CD4-positive, CD25-positive, alpha-beta regulatory T cell (primary cell): ENCODE data around the gene HRAS. TPM values are rescaled to one million over a fixed set of nuclear protein-coding genes. Genes with fewer than 3 reads are reported as not detected.
A peak's percentile ranks its signal among the peaks of the same experiment; 100 is the strongest.

Experiments used
- ATAC-seq, 2 donors: fragments of 150-1000 bp; cut with Tn5 transposase; one replicate each; pipeline ENCODE4 v1.10.0; 2021; ENCODE audit warnings: low read depth in 2 of 2, moderate number of reproducible peaks in 2 of 2, moderate library complexity in 1 of 2
- DNase-seq, 3 donors: peaks; one replicate each; pipeline versions ENCODE4 v3.0.0 to v3.0.0-alpha.2; 2012 to 2022; ENCODE audit warnings: mixed read lengths in 1 of 3
- H3K27ac ChIP-seq: one replicate; pipeline ENCODE4 v1.7.0; 2013; ENCODE audit warnings: mild to moderate bottlenecking, low read length; ENCODE audit not compliant: insufficient read depth, poor library complexity, severe bottlenecking
- H3K27me3 ChIP-seq: one replicate; pipeline ENCODE4 v1.7.0; 2013; ENCODE audit warnings: low read length; ENCODE audit not compliant: control insufficient read depth, insufficient read depth
- H3K36me3 ChIP-seq: one replicate; pipeline ENCODE4 v1.7.0; 2013; ENCODE audit warnings: mild to moderate bottlenecking, low read length, moderate library complexity; ENCODE audit not compliant: control insufficient read depth, insufficient read depth
- H3K4me1 ChIP-seq: 2 replicates; pipeline ENCODE4 v1.7.0; 2013; ENCODE audit warnings: mild to moderate bottlenecking, low read length; ENCODE audit not compliant: insufficient read depth, control insufficient read depth, poor library complexity, severe bottlenecking
- H3K4me3 ChIP-seq: one replicate; pipeline ENCODE4 v1.7.0; 2013; ENCODE audit warnings: low read depth, mild to moderate bottlenecking, low read length, moderate library complexity
- H3K9me3 ChIP-seq, 2 experiments: 1 replicate in 1 of 2; 2 replicates in 1 of 2; pipeline ENCODE4 v1.7.0; 2013; ENCODE audit warnings: low read length in 2 of 2, mild to moderate bottlenecking in 1 of 2, moderate library complexity in 1 of 2; ENCODE audit not compliant: control insufficient read depth in 2 of 2
- H3K27ac Mint-ChIP-seq, 3 donors: one replicate each; pipeline ENCODE4 v1.8.0; 2020 to 2022; ENCODE audit warnings: mild to moderate bottlenecking in 3 of 3, mixed read lengths in 3 of 3, moderate library complexity in 2 of 3
- H3K27me3 Mint-ChIP-seq: one replicate; pipeline ENCODE4 v1.8.0; 2022; ENCODE audit warnings: mild to moderate bottlenecking, mixed read lengths
- H3K36me3 Mint-ChIP-seq: one replicate; pipeline ENCODE4 v1.8.0; 2020; ENCODE audit warnings: mixed read lengths
- H3K4me1 Mint-ChIP-seq, 4 donors: one replicate each; pipeline ENCODE4 v1.8.0; 2020 to 2022; ENCODE audit warnings: mixed read lengths in 4 of 4, mild to moderate bottlenecking in 1 of 4
- H3K4me3 Mint-ChIP-seq, 4 donors: one replicate each; pipeline ENCODE4 v1.8.0; 2020 to 2022; ENCODE audit warnings: mild to moderate bottlenecking in 4 of 4, mixed read lengths in 4 of 4, moderate library complexity in 3 of 4
- H3K9me3 Mint-ChIP-seq, 7 donors: one replicate each; pipeline ENCODE4 v1.8.0; 2020 to 2022; ENCODE audit warnings: mixed read lengths in 7 of 7, mild to moderate bottlenecking in 3 of 7, moderate library complexity in 2 of 7
- polyA plus RNA-seq, 4 donors: library from polyadenylated mRNA; unstranded; fragments of 300-500 nt; fragmentation: Illumina TruSeq; gene quantifications; one replicate each; pipeline ENCODE4 v1.2.3, GENCODE V29; 2021
- total RNA-seq: library from RNA; stranded (reverse); gene quantifications from one replicate; pipeline ENCODE4 v1.2.3, GENCODE V29; 2022

The HRAS gene
- total and polyA plus RNA-seq, 5 donors from 2014 or later: 15.9 to 35.2 (median 21.8) TPM

- Histone ChIP-seq H3K9me3 (no peaks in the 10 kb centered on the region), H3K27me3 (no peaks in the 10 kb centered on the region), H3K27ac (no peak overlapping the region), H3K36me3 (peaks cover 15% of the 10 kb centered on the region), H3K4me3 (peak overlapping the region; percentile 41), H3K4me1 (peaks cover 44% of the 10 kb centered on the region)
- Mint-ChIP-seq H3K4me3 (peak overlapping the region; percentile 97 to 100 (median 98)), H3K27ac (peak overlapping the region; percentile 5 to 62 (median 55)), H3K9me3 (no peaks in the 10 kb centered on the region), H3K4me1 (peaks cover 0 to 44% (median 13%) of the 10 kb centered on the region in 4 donors), H3K27me3 (peaks cover 6% of the 10 kb centered on the region), H3K36me3 (peaks cover 6% of the 10 kb centered on the region)
- DNase-seq: no peak
- no peak for ATAC-seq
Observed at GRCh38 chr11:504994-505344, 30.4 kb downstream of the HRAS start.

- peaks cover 6% of the 10 kb centered on the region for H3K27me3 Mint-ChIP-seq
- peaks cover 20% of the 10 kb centered on the region for H3K36me3 ChIP-seq
- peaks cover 44% of the 10 kb centered on the region for H3K4me1 ChIP-seq
- ATAC-seq: no peak
- peak overlapping the region in 2 of 3 donors; percentile 55 to 62 for H3K27ac Mint-ChIP-seq
- peak overlapping the region; percentile 41 to 98 (median 79) for H3K4me3 Mint-ChIP-seq
- H3K4me1 Mint-ChIP-seq: peaks cover 0 to 44% (median 13%) of the 10 kb centered on the region in 4 donors
- no peak for DNase-seq
- H3K27me3 ChIP-seq: no peaks in the 10 kb centered on the region
- H3K36me3 Mint-ChIP-seq: peaks cover 3% of the 10 kb centered on the region
- no peak overlapping the region for H3K4me3 ChIP-seq
- H3K9me3 Mint-ChIP-seq: no peaks in the 10 kb centered on the region
- H3K27ac ChIP-seq: no peak overlapping the region
- H3K9me3 ChIP-seq: no peaks in the 10 kb centered on the region
Observed at GRCh38 chr11:504053-504993, 31.1 kb downstream of the HRAS start.

GRCh38 chr11:503179-503981, 32.0 kb downstream of the HRAS start:
- ATAC-seq: no peak
- H3K36me3 Mint-ChIP-seq: peaks cover 3% of the 10 kb centered on the region
- peak in 1 of 3 donors; percentile 33 for DNase-seq
- no peak overlapping the region for H3K27ac ChIP-seq
- H3K4me3 ChIP-seq: no peak overlapping the region
- H3K4me1 Mint-ChIP-seq: peaks cover 0 to 44% (median 13%) of the 10 kb centered on the region in 4 donors
- H3K9me3 ChIP-seq: no peaks in the 10 kb centered on the region
- H3K27ac Mint-ChIP-seq: peak overlapping the region in 2 of 3 donors; percentile 38 to 65
- peaks cover 6% of the 10 kb centered on the region for H3K27me3 Mint-ChIP-seq
- H3K36me3 ChIP-seq: peaks cover 28% of the 10 kb centered on the region
- H3K9me3 Mint-ChIP-seq: no peaks in the 10 kb centered on the region
- H3K4me3 Mint-ChIP-seq: peak overlapping the region; percentile 5 to 56 (median 34)
- H3K27me3 ChIP-seq: no peaks in the 10 kb centered on the region
- H3K4me1 ChIP-seq: peaks cover 44% of the 10 kb centered on the region

GRCh38 chr11:502288-503178, 32.8 kb downstream of the HRAS start:
- Mint-ChIP-seq H3K9me3 (no peaks in the 10 kb centered on the region), H3K36me3 (peaks cover 7% of the 10 kb centered on the region), H3K27ac (peak overlapping the region in 1 of 3 donors; percentile 71), H3K27me3 (peaks cover 6% of the 10 kb centered on the region), H3K4me3 (peak overlapping the region in 1 of 4 donors; percentile 83), H3K4me1 (peaks cover 0 to 41% (median 13%) of the 10 kb centered on the region in 4 donors)
- Histone ChIP-seq H3K27ac (no peak overlapping the region), H3K4me3 (no peak overlapping the region), H3K36me3 (peaks cover 36% of the 10 kb centered on the region), H3K27me3 (no peaks in the 10 kb centered on the region), H3K9me3 (no peaks in the 10 kb centered on the region), H3K4me1 (peaks cover 40% of the 10 kb centered on the region)
- no peak for ATAC-seq
- DNase-seq: no peak

GRCh38 chr11:501683-502287, 33.6 kb downstream of the HRAS start:
- Mint-ChIP-seq H3K4me1 (peaks cover 0 to 48% (median 13%) of the 10 kb centered on the region in 4 donors), H3K36me3 (peaks cover 14% of the 10 kb centered on the region), H3K27me3 (peaks cover 6% of the 10 kb centered on the region), H3K9me3 (no peaks in the 10 kb centered on the region), H3K4me3 (no peak overlapping the region), H3K27ac (no peak overlapping the region)
- DNase-seq (no peak), ATAC-seq (no peak)
- H3K27ac ChIP-seq: no peak overlapping the region
- no peaks in the 10 kb centered on the region for H3K9me3 ChIP-seq
- H3K27me3 ChIP-seq: no peaks in the 10 kb centered on the region
- no peak overlapping the region for H3K4me3 ChIP-seq
- peaks cover 37% of the 10 kb centered on the region for H3K4me1 ChIP-seq
- H3K36me3 ChIP-seq: peaks cover 43% of the 10 kb centered on the region

- Histone ChIP-seq H3K9me3 (no peaks in the 10 kb centered on the region), H3K27ac (no peak overlapping the region), H3K4me1 (peaks cover 33% of the 10 kb centered on the region), H3K27me3 (no peaks in the 10 kb centered on the region), H3K4me3 (no peak overlapping the region), H3K36me3 (peaks cover 45% of the 10 kb centered on the region)
- H3K27me3 Mint-ChIP-seq: no peaks in the 10 kb centered on the region
- ATAC-seq (no peak), DNase-seq (no peak)
- peaks cover 0 to 44% (median 10%) of the 10 kb centered on the region in 4 donors for H3K4me1 Mint-ChIP-seq
- H3K27ac Mint-ChIP-seq: no peak overlapping the region
- H3K9me3 Mint-ChIP-seq: no peaks in the 10 kb centered on the region
- H3K4me3 Mint-ChIP-seq: peak overlapping the region in 3 of 4 donors; percentile 32 to 73 (median 48)
- H3K36me3 Mint-ChIP-seq: peaks cover 14% of the 10 kb centered on the region
Observed at GRCh38 chr11:501001-501682, 34.2 kb downstream of the HRAS start.
